Mucosa of descending colon (tissue), 3 donors: ENCODE results near the gene ZNF813. TPM values are rescaled to one million over a fixed set of nuclear protein-coding genes. Genes with fewer than 3 reads are reported as not detected.
"Not testable (repeated sequence)": the region's sequence is repeated elsewhere in the genome, so short reads cannot be mapped to it uniquely, and the experiment has no call there.

Source experiments
- ATAC-seq: fragments of 200-7000 bp; cut with Tn5 transposase; one replicate; pipeline ENCODE4 v1.9.1; 2020; ENCODE audit warnings: mild to moderate bottlenecking, moderate library complexity
- DNase-seq, 3 donors: peaks; one replicate each; pipeline ENCODE4 v3.0.0-alpha.2; 2020
- H3K36me3 ChIP-seq: fragments of 200-600 bp; one replicate; pipeline ENCODE4 v1.8.0; 2021; ENCODE audit warnings: low read depth, mild to moderate bottlenecking
- H3K4me1 ChIP-seq: fragments of 200-600 bp; one replicate; pipeline ENCODE4 v1.8.0; 2021; ENCODE audit warnings: low read depth, mild to moderate bottlenecking
- H3K4me3 ChIP-seq: fragments of 200-600 bp; one replicate; pipeline ENCODE4 v1.8.0; 2021; ENCODE audit warnings: mild to moderate bottlenecking
- H3K9me3 ChIP-seq: fragments of 200-600 bp; one replicate; pipeline ENCODE4 v1.8.0; 2021; ENCODE audit warnings: mild to moderate bottlenecking
- intact Hi-C, 2 donors: fragments of 100-400 bp; cut with DNase I in 1 of 2; cut with micrococcal nuclease in 1 of 2; formaldehyde crosslinking; loops; one replicate each; pipeline versions ENCODE4 v1.11.0 to v1.11.1; 2022; cut with DNase I, micrococcal nuclease
- total RNA-seq, 3 donors: library from RNA; stranded (reverse); fragmentation: NEBNext Ultra II Directional in 2 of 3; extraction: Animal tissue kit (Norgen Biotek cat#: 25700) in 2 of 3; gene quantifications; one replicate each; pipeline versions ENCODE4 v1.2.1 to v1.2.4, GENCODE V29; 2021 to 2023
- TF ChIP-seq, protein P1 (sequence below): fragments of 200-600 bp; IDR thresholded peaks from one replicate; pipeline ENCODE4 v1.8.0; 2022; ENCODE audit warnings: antibody characterized with exemption, mild to moderate bottlenecking
- donor health status: DM: no; HTN: no; CAD: no; lungs with moderate emphysema.
- donor health status: DM: no; HTN: no; CAD: no.
- donor health status: DM: no; HTN: yes; CAD: no.

The ZNF813 gene
- total RNA-seq, 3 donors from 2014 or later = 3.7 to 4.5 (median 4.1) TPM

DNA sequence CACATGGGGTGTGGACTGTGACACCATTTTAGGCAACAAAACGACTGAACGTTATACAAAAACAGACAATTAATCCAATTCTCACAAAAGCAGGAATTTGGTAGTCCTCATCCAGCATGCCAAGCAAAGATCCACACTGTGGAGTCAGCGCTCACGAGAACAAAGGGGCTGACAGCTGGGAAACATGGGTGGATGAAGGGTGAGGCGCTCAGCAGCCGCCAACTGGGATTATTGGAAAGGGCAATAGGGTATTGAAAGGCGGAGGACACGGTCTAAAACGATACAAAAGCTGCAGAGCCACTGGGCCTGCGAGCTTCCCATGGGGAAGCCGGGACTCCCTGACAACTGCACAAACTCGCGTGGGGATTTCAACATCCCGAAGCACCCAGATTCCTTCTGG is 4.7 kb upstream of the ZNF813 start:
- no peak for ATAC-seq

DNA sequence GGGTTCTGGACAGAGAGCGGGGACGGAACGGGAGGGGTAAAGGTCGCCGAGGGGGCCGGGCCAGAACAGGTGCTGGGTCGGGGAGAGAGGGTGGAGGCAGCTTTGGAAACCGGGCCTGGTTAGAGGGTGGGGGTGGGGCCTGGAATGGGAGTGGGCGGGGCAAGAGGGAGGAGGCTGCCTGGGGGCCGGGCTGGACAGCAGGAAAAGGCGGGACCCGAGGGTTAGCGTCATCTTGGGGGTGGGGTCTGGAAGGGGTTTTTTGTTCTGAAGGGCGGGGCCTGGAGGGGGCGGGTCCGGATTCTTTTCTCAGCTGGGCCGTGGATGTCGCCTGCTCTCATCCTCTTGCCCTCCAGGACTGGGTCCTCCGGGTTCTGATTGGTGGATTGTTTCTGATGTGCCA is 4.3 kb upstream of the ZNF813 start:
- ATAC-seq (no peak), DNase-seq (peak; percentile 13 to 50 (median 26))
- peaks cover 33% of the 10 kb centered on the region for H3K9me3 ChIP-seq
- H3K4me1 ChIP-seq = peaks cover 8% of the 10 kb centered on the region
- H3K36me3 ChIP-seq = no peaks in the 10 kb centered on the region
- no peak overlapping the region for H3K4me3 ChIP-seq
- intact Hi-C loops = no loop called here
- TF ChIP-seq, protein P1, sequence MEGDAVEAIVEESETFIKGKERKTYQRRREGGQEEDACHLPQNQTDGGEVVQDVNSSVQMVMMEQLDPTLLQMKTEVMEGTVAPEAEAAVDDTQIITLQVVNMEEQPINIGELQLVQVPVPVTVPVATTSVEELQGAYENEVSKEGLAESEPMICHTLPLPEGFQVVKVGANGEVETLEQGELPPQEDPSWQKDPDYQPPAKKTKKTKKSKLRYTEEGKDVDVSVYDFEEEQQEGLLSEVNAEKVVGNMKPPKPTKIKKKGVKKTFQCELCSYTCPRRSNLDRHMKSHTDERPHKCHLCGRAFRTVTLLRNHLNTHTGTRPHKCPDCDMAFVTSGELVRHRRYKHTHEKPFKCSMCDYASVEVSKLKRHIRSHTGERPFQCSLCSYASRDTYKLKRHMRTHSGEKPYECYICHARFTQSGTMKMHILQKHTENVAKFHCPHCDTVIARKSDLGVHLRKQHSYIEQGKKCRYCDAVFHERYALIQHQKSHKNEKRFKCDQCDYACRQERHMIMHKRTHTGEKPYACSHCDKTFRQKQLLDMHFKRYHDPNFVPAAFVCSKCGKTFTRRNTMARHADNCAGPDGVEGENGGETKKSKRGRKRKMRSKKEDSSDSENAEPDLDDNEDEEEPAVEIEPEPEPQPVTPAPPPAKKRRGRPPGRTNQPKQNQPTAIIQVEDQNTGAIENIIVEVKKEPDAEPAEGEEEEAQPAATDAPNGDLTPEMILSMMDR = no peak

More for the DNA sequence above, 4.7 kb upstream of the ZNF813 start:
- Histone ChIP-seq H3K36me3 (no peaks in the 10 kb centered on the region), H3K4me1 (peaks cover 7% of the 10 kb centered on the region), H3K4me3 (no peak overlapping the region), H3K9me3 (peaks cover 37% of the 10 kb centered on the region)
- no peak for DNase-seq
- intact Hi-C loops = no loop called here
- TF ChIP-seq, protein P1 = no peak

DNA sequence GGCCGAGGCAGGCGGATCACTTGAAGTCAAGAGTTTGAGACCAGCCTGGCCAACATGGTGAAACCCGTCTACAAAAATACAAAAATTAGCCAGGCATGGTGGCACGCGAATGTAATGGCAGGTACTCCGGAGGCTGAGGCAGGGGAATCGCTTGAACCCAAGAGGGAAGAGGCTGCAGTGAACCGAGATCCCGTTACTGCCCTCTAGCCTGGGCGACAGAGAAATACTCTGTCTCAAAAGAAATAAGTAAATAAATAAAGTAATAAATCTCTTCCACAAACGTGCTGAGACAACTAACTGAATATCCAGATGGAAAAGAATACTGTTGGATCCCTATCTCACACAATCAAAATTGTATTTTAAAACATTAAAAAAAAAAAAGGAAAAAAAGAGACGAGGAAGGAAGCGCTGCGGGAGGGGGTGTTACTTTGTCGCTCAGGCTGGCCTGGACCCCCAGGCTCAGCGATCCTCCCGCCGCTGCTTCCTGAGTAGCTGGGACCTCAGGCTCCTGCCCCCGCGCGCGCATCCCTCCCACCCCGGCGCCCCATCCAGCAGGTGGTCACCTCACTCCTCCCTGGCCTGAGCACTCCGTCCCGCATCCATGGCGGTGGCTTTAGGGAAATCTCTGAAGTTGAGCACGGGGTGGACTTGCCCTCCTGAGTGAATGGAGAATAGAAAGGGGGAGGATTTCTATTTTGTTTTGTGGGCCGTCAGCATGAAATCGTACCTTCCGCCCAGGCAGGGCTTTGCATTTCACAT is 628 bp upstream of the ZNF813 start:
- intact Hi-C loops = no loop called here
- H3K9me3 ChIP-seq = peaks cover 6% of the 10 kb centered on the region
- H3K36me3 ChIP-seq = no peaks in the 10 kb centered on the region
- DNase-seq = peak in 2 of 3 donors; percentile 53 to 55
- peaks cover 11% of the 10 kb centered on the region for H3K4me1 ChIP-seq
- peak; percentile 37 for ATAC-seq
- TF ChIP-seq, protein P1 = no peak
- H3K4me3 ChIP-seq = peak overlapping the region; percentile 35

DNA sequence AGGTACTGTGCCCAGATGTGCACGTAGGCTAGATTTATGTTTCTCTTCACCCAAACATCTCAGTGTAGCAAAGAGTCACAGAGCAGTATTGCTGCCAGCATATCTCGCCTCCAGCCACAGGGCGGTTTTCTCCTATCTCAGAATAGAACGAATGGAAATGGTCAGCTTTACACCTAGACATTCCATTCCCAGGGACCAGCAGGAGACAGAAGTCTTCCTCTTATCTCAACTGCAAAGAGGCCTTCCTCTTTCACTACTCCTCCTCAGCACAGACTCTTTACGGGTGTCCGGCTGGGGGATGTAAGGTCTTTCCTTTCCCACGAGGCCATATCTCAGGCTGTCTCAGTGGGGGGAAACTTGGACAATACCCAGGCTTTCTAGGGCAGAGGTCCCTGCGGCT is 1.1 kb downstream of the ZNF813 start:
- DNase-seq, ATAC-seq, intact Hi-C loops, H3K36me3 ChIP-seq, H3K4me3 ChIP-seq, H3K9me3 ChIP-seq: not testable (repeated sequence)
- H3K4me1 ChIP-seq = peaks cover 11% of the 10 kb centered on the region

DNA sequence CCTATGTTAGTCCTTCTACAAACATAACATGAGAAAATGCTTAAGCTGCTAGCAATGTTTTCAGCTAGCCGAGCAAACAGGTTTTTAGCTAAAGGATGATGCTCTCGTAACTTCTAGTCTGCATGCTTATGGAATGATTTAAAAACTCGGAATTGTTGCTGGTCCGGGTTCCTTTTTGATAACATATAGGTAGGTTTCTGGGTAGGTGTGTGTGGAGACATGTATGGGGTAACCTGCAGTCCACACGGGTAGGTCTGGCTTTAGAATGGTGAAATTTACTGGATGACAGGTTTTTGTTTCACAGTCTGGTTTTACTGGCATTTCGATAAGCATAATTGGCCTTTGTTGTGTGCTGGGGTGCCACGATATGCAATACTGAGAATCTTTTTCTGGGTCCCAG is 4.4 kb downstream of the ZNF813 start:
- no peak overlapping the region for H3K4me3 ChIP-seq
- intact Hi-C loops = no loop called here
- H3K9me3 ChIP-seq = peaks cover 35% of the 10 kb centered on the region
- TF ChIP-seq, protein P1 = no peak
- H3K4me1 ChIP-seq = peaks cover 7% of the 10 kb centered on the region
- ATAC-seq = no peak
- H3K36me3 ChIP-seq = no peaks in the 10 kb centered on the region
- DNase-seq = no peak

DNA sequence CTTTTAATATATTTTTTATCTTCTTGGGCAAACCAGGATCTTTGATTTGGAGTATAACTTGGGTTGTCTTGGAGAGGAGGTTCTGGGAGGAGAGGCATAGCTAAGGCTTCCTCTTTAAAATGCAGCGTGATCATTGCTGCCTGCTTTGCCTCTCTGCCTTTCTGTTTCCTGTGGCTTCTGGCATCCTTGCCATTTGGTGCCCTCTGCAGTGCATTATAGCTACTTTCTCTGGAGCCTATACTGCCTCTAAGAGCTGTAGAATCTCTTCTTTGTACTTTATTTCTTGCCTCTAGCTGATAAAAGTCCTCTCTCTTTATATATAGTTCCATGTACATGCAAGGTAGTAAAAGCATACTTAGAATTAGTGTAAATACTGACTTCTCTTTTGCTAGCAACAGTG is 7.3 kb downstream of the ZNF813 start:
- H3K4me1 ChIP-seq, ATAC-seq, H3K36me3 ChIP-seq, DNase-seq, H3K4me3 ChIP-seq, intact Hi-C loops: not testable (repeated sequence)
- H3K9me3 ChIP-seq = peaks cover 61% of the 10 kb centered on the region

DNA sequence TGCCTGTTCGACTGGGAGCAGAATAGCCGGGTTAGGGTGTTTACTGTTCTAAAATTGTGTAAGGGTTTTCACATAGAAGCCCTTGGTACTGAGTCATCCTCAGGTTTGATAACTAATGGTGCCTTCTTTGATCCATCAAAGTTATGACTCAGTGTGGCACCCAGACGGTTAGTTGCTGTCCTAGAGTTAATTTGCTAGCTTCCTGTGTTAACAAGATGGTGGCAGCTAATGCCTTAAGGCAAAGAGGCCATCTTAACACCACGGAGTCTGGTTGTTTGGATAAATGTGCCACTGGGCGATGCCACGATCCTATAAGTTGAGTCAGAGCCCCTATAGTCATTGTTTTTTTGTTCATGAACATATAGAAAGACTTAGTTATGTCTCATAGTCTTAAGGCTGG is 7.9 kb downstream of the ZNF813 start:
- H3K36me3 ChIP-seq, H3K4me3 ChIP-seq, ATAC-seq, DNase-seq, intact Hi-C loops, H3K4me1 ChIP-seq: not testable (repeated sequence)
- H3K9me3 ChIP-seq = peaks cover 68% of the 10 kb centered on the region

DNA sequence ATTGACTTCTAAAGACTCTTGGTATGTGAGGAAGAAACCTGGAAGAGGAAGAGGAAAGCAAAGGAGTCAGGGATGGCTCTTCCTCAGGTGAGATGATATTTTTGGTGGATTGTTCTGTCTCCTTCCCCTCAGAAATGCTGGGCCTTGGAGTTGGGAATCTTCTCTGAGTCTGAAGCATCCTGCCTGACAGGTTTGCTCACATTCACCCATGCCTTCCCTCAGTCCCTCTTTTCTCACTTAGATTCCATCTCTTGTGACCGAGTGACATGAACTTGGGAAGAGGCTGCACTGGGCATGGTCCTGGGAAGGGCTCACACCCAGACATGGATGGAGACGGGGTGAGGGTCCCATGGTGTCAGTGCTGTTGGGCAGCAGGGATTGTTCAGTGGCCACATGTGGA is 16.2 kb downstream of the ZNF813 start:
- H3K4me1 ChIP-seq, intact Hi-C loops, ATAC-seq, DNase-seq, H3K4me3 ChIP-seq, H3K36me3 ChIP-seq: not testable (repeated sequence)
- H3K9me3 ChIP-seq = peaks cover 90% of the 10 kb centered on the region
